Ecto neural progenitor cell (in vitro differentiated cells): ENCODE data around the gene ABCC5.

Experiments used
- DNase-seq: peaks from one replicate; pipeline ENCODE4 v3.0.0-alpha.2; 2018; ENCODE audit warnings: low spot score

The ABCC5 gene

DNA sequence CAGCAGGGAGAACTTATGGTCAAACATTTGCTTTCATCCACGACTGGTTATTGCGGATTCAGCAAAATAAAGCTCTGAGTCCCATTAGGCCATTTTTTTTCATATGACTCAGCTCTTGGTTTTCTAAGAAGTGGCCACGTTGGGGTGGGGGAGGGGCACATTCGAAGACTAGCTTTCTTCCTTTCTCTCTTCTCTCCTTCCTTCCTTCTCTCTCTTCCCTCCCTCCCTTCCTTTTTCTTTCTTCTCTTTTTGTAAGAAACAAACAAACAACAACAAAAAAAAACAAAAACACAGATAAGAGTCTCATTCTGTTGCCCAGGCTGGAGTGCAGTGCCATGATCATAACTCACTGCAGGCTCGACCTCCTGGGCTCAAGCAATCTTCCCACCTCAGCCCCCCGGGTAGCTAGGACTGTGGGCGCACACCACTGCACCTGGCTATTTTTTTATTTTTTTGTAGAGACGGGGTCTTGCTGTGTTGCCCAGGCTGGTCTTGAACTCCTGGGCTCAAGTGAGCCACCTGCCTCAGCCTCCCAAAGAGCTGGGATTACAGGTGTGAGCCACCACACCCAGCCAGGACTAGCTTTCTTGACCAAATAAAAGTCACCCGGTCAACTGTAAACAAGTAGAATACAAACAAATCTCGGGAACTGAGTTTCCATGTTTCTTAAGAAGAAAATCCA is 41.6 kb downstream of the ABCC5 start:
- DNase-seq = no peak

DNA sequence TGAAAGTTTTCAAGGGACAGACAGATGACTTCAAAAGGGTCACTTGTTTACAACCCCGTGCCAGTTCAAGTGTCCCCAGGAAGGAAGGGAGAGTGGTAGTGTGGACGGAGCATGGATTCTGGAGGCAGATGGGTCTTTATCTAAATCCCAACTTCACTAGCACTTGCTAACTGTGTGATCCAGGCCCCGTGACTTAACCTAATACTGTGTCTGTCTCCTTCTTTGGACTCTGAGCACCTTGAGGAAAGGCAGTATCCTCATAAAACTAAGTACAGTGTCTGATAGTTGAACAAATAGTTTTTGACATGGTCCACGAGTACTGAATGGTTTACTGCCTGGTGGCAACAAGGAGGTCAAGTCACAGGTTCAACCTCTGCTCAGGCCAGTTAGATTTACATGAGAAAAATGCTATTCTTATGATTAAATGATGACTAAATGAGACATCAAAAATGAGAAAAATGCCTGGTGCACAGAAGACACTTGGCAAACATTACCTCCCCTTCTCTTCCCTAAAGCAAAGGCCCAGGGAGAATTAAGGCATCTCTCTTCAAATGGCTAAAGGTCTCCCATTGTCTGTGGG is 48.9 kb downstream of the ABCC5 start:
- no peak for DNase-seq

DNA sequence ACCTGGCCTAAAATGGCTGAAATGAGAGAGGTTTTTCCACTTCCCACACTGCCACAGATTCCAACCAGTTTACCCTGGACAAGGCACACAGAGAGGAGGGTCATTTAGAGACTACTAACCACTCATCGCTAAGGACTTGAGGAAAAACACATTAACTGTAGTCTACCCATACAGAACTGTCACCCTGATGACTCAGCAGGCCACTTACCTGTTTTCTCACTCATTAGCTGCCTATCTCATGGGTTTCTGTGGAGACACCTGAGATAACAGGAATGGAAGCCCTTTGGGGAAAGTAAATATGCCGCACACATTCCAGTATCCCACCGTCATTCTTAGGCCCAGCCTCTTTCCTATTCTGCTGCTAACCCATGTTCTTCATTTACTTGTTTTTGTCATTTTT is 50.0 kb downstream of the ABCC5 start:
- no peak for DNase-seq

DNA sequence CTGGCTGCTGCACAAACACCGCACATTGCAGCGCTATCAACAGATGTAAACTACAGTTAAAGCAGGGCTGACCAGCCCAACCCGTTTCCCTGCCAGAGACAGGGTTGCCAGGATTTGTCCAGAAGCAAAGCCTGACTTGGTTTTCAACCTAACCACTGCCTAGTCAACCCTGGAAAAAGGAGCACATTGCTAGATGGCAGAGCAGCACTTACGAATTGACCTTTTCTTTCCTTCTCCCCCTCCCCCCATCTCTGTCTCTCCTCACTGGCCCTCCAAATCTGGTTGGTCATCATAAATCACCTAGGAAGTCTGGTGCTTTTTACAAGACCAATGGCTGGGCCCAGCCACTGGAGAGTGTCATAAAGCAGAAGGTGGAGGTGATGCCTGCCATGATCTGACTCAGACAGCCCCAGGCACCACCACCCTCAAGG is 51.3 kb downstream of the ABCC5 start:
- no peak for DNase-seq

DNA sequence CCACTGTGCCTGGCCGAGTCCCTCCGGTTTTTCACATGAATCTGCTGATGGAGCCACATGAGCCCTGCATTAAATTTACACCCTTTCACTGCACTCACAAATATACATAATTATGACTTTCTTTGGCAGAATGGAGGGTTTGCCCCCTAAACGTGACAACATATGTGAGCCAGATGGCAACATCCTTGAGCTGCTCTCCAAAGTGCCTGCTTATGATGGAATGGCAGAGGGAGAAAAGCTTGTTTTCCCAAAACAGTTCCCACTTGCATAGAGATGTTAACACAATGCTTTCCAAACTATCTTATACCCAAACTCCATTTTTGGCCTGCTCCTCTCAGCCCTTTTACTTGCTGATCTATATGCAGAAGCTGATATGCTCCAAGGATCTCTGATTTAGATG is 54.9 kb downstream of the ABCC5 start:
- DNase-seq = no peak

DNA sequence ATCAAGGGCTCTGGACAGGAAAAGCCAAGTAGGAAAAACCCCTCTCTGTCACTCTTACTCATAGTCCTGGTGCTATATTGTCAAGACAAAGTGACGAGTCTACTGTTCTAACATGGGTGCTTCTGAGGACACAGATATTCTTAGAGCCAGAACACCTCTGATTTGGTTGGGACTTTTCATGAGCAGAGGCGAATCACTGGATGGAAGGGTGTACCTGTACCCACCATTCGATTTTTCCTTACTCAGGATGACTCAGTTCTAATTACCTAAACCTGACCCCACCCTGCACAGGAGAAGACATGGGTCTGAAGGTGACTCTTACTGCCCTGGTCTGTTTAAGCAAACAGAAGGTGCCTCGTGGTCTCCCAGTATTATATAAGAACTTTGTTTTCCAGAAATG is 58.5 kb downstream of the ABCC5 start:
- DNase-seq = no peak

DNA sequence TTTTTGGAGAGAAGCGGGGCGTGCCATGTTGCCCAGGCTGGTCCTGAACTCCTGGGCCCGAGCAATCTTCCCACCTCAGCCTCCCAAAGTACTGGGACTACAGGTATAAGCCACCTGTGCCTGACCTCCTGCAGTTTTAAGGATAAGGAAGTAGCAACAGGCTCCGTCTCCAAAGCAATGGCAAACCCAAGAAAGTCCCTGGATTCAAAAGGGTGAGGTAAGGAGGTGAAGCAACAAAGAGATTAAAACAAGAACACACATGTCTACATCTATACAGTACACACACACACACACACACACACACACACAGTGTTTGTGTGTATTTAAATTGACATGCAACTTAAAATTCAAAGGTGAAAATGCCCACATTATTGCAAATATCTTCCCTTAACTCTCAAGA is 58.9 kb downstream of the ABCC5 start:
- no peak for DNase-seq

DNA sequence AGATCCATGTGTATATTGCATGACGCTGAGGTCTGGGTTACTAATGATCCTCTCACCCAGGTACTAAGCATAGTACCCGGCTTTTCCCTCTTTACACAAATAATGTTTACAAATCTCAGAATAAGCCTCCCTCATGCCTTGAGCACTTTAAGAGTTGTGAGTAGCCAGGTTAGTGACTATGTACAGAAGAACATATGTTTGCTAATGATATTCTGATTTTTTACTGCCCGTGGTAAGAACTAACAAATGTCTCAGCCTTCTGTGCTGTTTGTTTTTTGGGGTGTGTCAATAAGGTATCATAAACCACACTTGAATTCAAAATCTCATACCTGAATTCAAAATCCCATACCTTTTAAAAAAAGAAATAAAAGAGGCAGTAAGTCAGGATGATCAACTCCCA is 59.5 kb downstream of the ABCC5 start:
- DNase-seq = no peak

DNA sequence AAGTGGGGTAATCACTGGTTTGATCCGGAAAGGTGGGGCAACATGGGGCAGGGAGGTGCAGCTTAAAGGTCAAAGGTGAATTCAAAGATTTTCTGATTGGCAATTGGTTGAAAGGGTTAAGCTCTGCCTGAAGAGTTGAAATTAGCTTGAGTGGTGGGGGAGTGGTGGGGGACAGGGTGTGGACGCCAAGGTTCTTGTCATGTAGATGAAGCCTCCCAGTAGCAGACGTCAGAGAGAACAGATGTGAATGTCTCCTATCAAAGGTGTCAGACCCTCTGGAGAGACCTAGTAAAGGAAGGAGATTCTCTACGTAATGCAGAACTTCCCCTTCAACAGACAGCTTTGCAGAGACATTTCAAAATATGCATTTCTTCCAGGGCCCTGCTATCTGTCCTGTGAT is 62.8 kb downstream of the ABCC5 start:
- no peak for DNase-seq

DNA sequence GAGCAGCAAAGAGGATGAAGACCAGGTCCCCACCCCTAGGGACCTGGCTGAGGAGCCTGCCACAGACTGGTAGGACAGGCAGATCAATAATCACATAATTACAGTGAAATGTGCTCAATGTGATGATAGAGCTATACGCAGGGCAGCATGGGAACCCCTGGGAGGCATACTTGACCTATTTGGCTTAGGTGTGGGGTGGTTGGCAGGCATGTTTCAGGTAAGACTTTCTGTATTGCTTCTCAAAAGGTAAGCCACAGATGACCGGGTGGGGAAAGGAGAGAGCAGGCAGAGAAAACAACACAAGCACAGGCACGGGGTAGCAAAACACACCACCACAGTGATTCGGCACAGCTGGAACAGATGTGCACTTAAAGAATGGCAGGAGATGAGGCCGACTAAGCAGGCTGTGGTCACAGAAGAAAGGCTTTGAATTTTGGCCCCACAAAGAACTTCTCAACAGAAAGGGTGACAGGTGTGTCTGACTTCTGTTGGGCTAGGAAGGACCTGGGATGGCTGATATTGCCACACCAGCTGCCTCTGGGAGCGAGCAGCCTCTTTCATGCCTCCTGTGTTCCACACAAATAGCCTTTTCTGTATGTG is 64.1 kb downstream of the ABCC5 start:
- DNase-seq = no peak

DNA sequence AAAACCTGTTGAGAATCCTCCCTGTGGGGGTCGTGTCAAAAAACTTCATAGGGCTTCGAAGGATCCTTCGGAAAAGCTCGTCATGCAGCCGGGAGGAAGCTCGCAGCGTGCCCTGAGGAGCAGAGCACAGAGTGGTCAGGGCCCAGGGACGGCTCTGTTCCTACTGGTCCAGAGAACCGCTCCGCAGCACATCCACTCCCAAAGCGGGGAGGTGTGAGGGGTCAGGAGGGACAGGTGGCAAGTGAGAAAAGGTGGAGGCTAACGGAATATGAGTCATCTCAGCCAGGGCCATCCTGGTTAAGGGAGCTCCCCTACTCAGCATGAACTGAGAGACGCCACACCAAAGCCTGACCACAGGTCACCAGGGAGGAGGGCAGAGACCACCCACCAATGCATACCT is 66.2 kb downstream of the ABCC5 start:
- DNase-seq = no peak

DNA sequence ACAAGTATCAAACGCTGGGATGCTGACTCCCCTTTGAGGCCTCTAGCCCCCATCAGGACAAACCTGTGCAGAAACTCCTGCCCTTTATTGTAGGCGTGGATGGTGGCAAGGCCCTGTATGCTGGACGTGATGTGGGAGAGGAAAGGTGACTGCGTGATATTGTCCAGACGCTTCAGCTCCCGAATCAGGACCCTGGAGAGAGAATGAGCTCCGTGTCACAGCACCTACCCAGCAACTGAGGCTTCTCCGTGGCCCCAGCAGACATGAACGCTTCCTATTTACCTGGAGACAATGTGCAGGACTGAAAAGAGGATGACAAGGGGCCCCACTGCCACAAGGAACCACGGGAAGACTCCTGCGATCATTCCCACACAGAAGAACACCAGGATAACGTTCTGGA is 68.0 kb downstream of the ABCC5 start:
- DNase-seq = no peak

DNA sequence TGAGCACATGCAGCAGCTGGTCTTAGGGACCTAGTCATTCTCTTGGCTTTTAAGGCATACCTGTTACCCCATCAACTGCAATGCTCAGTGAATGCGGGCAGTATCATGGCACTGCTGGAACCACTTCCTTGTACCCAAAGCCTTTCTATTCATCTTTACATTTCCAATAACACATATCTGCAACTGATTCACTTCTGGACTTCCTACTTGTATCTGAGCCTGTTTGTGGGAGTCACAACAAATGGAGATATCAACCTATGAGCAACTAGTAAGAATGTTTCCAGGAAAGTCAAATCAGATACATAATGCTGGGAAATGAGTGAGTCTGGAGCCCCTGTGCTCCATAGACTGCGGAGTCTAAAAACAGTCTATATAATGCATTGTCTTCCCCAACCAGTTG is 71.6 kb downstream of the ABCC5 start:
- DNase-seq = no peak

DNA sequence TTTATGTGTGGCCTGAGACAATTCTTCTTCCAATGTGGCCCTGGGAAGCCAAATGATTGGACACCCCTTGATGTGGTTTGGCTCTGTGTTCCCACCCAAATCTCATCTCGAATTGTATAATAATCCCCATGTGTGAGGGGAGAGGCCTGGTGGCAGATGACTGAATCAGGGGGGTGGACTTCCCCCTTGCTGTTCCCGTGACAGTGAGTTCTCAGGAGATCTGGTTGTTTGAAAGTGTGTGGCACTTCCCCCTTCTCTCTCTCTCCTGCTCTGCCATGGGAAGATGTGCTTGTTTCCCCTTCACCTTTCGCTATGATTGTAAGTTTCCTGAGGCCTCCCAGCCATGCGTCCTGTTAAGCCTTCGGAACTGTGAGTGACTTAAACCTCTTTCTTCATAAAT is 72.9 kb downstream of the ABCC5 start:
- DNase-seq = no peak

DNA sequence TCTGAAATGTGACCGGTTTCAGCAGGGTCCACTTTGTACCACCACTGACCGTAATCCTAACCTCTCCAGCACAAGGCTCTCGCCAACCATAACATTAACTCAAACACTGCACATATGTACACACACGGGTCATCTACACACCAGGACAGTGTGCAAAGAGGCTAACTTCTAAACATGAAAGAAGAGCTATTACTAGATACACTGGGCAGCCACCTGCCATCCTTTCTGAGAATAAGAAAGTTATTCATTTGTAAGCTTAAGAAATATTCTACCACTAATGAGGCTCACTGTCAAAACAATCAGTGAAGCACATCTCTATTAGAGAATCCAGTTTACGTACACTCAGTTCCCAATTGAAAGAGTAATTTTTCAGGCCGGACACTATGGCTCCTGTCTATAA is 73.9 kb downstream of the ABCC5 start:
- no peak for DNase-seq

DNA sequence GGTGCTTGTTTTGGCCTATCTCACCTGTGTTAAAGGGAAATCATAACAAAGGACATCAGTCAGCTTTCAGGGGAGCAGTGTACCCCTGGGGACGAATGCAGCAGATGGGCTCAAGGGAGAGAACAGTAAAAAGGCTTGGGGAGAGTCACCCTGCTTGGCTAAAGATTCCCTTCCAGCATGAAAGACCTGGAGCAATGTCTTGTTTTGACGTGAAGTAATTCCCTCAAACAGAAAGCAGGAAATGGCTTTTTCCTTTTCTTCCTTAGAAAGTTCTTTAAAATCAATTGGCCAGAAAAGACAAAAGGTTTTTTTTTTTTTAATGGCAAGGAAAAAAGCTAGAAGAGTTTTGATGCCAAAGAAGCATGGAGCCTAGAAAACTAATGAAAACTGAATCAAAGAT is 76.5 kb downstream of the ABCC5 start:
- DNase-seq = no peak

DNA sequence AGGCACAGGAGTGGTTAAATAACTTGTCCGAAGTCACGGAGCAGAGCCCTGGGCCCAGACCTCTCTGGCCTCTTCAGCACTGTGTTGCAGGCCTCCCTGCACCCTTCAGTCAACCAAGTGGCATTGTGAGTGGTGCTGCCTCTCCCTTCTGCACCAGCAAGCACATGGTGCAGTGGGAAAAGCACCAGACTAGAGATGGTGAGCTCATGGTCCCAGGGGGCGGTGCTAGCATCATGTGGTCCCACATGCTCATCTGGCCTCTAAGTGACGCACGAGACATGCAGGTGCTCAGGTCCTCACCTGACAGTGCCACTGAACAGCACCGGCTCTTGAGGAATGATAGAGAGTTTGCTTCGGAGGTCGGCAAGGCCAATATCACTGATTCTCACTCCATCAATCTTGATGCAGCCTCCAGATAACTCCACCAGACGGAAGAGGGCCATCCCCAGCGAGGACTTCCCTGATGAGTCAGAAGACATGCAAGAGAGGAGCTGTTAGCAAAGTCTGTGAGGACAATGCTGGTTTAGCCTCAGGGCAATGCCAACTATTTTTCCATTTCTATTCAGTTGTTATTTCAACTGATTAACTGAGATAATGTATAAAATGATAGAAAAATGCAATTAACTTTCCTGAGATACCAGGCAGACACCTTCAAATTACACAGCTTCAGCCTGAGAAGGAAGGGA is 79.9 kb downstream of the ABCC5 start:
- no peak for DNase-seq

DNA sequence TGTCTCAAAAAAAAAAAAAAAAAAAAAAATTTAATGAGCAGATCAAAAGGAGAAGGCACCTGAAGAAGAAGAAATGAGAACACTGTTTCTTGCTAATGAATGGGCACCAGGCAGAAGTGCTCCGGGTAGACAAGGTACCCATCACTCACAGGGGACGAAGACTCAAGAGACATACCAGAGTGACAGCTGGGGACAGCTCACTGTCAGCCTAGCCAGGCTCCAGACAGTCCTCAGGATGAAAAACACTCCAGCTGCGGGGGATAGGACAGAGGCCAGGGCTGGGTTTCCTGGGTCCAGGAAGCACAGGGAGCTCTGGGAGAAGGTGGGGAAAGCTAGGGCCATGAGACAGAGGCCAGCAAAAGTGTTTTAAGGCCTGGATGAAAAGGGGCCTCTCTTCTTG is 84.5 kb downstream of the ABCC5 start:
- no peak for DNase-seq

DNA sequence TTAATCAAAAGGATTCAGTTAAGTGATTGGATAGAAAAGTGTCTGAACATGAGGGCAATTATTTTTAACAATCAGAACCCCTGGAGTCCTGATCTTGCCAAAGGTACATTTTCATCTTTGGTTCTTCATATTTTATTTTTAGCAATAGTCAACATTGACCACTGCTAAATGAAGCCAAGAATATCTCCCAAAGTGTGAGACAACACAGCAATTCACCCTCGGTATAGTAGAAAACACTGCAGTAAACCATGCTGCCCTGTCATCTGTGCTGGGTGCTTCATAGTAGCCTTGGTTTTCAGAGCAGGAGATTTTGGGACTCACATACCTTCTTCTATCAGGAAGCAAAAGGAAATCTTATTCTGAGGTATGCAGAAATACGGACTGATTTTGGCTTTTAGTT is 85.8 kb downstream of the ABCC5 start:
- DNase-seq = no peak

DNA sequence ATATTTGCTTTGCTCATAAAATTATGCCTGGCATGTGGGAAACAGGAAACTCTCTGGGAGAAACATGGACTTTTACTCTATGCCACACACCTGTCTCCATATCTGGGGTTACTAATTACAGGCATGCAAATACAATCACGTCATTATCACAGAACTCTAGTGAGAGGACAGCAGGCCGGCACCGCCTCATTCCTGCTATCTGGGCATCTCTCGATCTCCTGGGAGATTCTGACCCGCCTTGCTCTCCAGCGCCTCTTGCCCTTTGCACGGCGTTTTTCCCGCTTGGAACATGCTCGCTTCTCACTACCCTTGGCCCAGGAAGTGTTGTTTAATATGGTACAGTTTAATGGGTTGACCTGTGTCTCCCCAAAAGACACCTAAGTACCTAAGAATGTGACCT is 87.6 kb downstream of the ABCC5 start:
- DNase-seq = no peak

DNA sequence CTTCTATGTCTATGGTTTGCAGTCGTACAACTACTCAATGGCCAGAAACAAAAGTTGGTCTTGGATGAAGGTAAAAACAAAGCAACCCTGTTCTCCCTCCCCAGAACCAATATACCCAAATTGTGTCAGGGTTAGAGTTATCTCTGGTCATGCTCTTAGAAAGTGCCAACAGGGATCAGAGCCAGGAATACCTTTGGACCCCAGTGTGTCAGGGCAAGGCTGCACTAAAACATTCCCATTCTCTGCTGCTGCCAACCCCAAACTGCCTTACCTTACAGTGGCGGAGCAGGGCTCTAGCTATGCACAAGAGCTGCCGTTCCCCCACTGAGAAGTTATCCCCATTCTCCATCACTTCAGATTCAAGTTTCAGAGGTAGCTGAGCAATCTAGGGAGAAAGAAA is 90.6 kb downstream of the ABCC5 start:
- DNase-seq = no peak

DNA sequence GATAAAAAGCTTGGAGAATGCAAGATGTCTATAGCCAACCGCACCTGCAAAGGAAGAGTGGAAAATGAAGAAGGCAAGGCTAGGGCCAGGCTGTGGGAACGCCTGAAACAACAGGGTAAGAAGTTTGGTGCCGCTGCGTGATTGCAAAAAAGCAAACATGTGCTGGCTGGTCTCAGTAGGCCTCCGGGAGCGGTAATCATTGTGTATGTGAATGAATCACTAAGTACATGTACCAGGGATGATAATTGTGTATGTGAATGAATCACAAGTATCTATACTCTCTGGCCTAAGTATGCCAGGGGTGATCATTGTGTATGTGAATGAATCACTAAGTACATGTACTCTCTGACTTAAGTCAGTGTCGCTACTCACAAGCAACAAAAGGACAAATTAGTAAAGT is 92.7 kb downstream of the ABCC5 start:
- no peak for DNase-seq

DNA sequence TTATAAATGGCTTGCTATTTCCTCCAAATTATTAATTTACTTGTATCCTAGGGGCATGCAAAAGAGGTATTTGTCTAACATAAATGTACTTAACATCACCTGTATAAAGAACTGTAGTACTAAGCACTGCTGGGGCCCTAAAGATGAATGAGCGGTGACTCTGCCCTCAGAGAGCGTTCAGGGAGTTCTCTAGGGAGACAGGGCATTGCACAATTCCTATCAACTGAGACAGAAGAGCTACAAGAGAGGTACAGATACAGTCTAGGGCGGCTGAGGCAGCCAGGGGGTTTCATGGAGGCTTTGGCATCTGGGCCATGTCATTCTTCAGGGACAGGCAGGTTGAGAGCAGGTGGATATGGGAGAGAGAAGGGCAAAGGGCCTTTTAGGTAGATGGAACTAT is 93.1 kb downstream of the ABCC5 start:
- DNase-seq = no peak
